SK-N-MC (cell line): ENCODE results near the gene CDCA4.

Experiments
- EZH2 ChIP-seq: fragments of 200-600 bp; sonication (generic); IDR thresholded peaks from one replicate; pipeline ENCODE4 v1.6.1; 2017; ENCODE audit warnings: antibody characterized with exemption
- POLR2AphosphoS5 ChIP-seq: IDR thresholded peaks from 2 replicates; pipeline ENCODE4 v1.6.1; 2012; ENCODE audit warnings: mild to moderate bottlenecking, low read depth, low read length, borderline replicate concordance

DNA sequence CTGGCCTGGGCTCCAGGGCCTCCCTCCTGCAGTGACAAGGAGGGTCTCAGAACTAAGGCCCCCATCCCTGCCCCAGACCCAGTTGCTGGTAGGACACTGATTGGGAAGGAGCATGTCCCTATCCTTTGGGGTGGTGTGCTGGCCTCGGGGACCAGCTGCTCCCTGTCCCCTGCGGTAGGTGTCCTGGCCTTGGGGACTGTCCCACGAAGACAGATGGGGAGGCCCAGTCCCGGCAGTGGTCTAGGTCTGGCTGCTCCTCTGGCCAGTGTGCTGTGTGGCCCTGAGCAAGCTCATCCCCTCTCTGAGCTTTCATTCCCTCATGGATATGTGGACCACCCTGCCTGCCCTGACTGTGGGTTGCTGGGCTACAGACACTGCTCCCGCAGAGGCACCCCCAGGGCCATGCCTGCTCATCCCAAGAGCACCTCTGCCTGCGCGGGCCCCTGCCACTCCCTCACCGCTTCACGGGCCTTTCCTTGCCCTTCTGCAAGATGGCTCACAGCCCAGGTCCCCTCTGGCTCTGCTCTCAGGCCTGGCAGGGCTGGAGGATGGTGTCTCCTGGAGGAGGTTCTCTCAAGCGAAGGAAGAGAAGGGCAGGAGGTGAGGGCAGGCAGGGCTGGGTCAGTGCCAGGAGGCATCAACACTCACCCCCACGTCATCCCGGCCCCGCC is 55.2 kb downstream of the CDCA4 start:
- TF ChIP-seq EZH2: no peak
- no peak for TF ChIP-seq POLR2AphosphoS5
